ENCODE data around the gene RAMACL. TPM values are rescaled to one million over a fixed set of nuclear protein-coding genes. Genes with fewer than 3 reads are reported as not detected.
A peak's percentile ranks its signal among the peaks of the same experiment; 100 is the strongest.
"Not testable (repeated sequence)": the region's sequence is repeated elsewhere in the genome, so short reads cannot be mapped to it uniquely, and the experiment has no call there.

RAMACL gene
- not detected for polyA plus RNA-seq (2013, experiment 1 of 4)
- polyA plus RNA-seq (2013, experiment 2 of 4) = not detected
- 0.16 TPM for polyA plus RNA-seq (2013, experiment 3 of 4)
- 0.41 TPM for polyA plus RNA-seq (2013, experiment 4 of 4)

DNA sequence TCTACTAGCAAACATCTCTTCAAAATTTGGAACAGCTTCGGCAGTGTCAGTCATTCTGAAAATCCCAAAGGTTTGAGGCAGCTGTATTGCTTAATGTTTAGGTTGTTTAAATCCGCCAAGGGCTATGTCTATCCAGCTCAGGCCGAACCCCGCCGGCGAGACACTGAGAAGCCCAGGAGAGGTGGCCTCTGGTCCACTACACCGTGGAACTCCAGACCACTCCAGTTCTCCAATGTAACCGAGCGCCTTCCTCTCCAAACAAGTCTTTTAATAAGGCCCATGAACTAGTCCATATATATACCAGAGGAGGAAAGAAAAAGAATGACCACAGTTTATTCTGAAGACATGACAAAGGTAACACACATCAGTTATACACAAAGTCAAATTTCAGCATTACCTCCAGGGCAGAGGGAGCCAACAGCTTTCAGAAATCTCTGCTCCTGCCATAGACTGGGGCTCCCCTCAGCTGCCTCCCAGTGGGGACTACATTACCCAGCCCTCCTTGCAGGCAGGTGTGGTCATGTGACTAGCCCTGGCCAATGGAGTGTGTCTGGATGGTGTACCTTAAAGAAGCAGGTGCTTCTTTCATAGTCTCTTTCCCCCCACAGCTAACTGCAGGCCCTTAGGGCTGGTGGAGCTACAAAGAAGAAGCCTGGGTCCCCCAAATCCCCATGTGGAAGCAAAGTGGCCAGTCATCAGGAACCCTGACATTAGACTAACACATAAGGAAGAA, at the start of gene RAMACL:
Gene RAMACL, minus strand, starts transcription at position 255 of the 733 bp plus-strand sequence. Its CDS starts 201 bp downstream, at position 54.
- Histone ChIP-seq H3K4me3 (ENCODE audit: insufficient read depth, low read depth, low read length) (no peak within 1 kb of the TSS), H3K36me3 (ENCODE audit: control insufficient read depth, insufficient read depth, low read length) (no peaks in the 10 kb centered on the region), H3K27me3 (ENCODE audit: control insufficient read depth, insufficient read depth, low read length, poor library complexity, severe bottlenecking) (no peaks in the 10 kb centered on the region), H3K4me1 (ENCODE audit: control insufficient read depth, insufficient read depth, low read length) (peaks cover 20% of the 10 kb centered on the region), H3K9me3 (ENCODE audit: control insufficient read depth, low read length) (no peaks in the 10 kb centered on the region), H3K27ac (ENCODE audit: insufficient read depth, low read depth, low read length, poor library complexity, severe bottlenecking) (no peak within 1 kb of the TSS)
- 93 to 97% methylated on average over 9 of the region's 9 CpGs for WGBS, 2 experiments

DNA sequence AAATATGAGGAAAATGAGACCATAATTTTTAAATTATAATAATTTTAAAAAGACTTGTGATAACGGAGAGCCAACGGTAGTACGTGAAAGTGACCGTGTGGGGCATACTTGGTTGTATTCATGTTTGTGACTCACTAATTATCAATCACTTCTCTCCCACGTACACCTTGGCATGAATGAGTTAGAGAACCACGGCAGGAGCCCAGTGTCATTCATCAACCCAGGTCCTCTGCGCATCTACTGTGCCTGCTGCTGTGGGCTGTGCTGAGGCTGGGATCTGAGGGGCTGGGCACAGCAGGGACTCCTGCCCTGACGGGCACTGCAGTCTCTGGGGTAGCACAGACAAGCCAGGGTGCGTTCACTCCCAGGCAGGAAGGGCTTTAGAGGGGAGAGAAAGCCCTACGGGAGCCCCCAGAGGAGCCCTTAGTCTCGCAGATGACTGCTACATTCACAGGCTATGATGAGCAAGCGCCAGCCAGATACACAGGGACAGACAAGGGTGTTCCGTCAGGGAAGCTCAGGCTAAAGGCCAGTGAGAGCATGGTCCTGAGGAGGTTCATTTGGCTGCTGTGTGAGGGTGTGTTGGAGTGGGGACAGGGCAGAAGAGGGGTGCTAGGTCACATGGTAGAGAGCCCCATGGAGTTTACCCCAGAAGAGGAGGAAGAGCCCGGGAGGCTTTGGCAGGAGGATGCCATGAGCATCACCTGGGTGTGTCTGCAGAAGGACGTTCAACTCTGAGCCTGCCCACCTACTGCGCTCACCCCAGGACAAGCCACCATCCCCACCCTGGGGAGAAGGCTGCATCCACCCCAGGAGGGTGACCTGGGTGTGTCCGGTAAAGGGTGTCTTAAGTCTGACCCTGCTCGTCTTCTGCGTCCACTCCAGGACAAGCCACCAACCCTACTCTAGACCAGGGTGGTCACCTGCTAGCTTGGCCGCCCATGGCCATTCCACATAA, 48.8 kb upstream of the RAMACL start:
- no peak overlapping the region for H3K4me3 ChIP-seq (ENCODE audit: insufficient read depth, low read depth, low read length)
- 85 to 86% methylated on average over 16 to 20 of the region's 20 CpGs for WGBS, 2 experiments
- H3K4me1 ChIP-seq (ENCODE audit: control insufficient read depth, insufficient read depth, low read length) = no peaks in the 10 kb centered on the region
- H3K9me3 ChIP-seq (ENCODE audit: control insufficient read depth, low read length) = no peaks in the 10 kb centered on the region
- H3K27me3 ChIP-seq (ENCODE audit: control insufficient read depth, insufficient read depth, low read length, poor library complexity, severe bottlenecking) = peaks cover 9% of the 10 kb centered on the region
- no peaks in the 10 kb centered on the region for H3K36me3 ChIP-seq (ENCODE audit: control insufficient read depth, insufficient read depth, low read length)
- no peak overlapping the region for H3K27ac ChIP-seq (ENCODE audit: insufficient read depth, low read depth, low read length, poor library complexity, severe bottlenecking)

DNA sequence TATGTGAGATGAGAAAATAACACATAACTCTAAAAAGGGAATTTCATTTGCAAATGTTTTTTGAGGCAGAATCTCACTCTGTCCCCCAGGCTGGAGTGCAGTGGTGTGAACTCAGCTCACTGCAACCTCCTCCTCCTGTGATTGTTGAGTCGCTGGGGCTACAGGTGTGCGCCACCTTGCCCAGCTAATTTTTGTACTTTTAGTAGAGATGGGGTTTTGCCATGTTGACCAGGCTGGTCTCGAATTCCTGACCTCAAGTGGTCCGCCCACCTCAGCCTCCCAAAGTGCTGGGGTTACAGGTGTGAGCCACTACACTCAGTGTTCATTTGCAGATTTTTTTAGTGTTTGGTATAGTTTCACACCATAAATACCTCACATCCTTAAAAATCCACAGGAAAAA, 48.1 kb upstream of the RAMACL start:
- not testable (repeated sequence) for H3K36me3 ChIP-seq (ENCODE audit: control insufficient read depth, insufficient read depth, low read length); H3K4me3 ChIP-seq (ENCODE audit: insufficient read depth, low read depth, low read length); H3K9me3 ChIP-seq (ENCODE audit: control insufficient read depth, low read length); H3K27ac ChIP-seq (ENCODE audit: insufficient read depth, low read depth, low read length, poor library complexity, severe bottlenecking); H3K4me1 ChIP-seq (ENCODE audit: control insufficient read depth, insufficient read depth, low read length)
- H3K27me3 ChIP-seq (ENCODE audit: control insufficient read depth, insufficient read depth, low read length, poor library complexity, severe bottlenecking) = peaks cover 16% of the 10 kb centered on the region
- 89 to 95% methylated on average over 4 of the region's 4 CpGs for whole genome bisulfite sequencing, 2 experiments

DNA sequence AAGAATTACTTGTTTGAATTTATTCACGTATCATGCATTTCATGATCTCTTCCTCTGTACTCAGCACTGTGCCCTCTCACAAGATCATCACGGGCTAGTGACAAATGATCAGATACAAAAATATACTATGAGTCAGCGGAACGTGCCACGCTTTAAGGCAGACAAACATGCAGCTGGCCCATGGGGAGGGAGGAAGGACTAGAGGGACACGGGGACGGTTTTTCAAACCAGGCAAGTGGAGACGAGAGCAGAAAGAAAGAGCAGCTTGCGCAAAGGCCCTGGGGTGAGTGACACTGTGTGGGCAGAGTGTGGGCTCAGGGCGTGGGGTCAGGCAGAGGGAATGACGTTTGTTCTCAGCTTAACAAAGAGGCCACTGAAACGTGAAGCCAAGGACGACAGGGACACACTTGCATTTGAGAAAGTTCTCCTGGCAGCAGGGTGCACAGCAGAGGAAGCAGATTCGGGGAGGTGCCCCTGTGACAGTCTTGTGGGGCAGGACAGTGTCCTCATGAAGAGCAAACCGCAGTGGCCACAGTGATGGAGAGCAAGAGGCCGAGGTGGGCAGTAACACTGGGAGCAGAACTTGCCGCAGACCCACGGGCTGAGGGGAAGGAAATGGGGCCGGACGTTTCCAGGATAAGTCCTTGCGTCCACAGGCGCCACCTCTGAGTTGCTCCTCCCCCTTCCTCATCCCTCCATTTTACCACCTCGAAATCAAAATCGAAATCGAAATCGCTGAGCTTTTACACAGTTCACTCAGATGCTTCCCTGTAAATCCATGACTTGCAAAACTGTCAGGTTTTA, 47.5 kb upstream of the RAMACL start:
- no peak overlapping the region for H3K27ac ChIP-seq (ENCODE audit: insufficient read depth, low read depth, low read length, poor library complexity, severe bottlenecking)
- 89 to 90% methylated on average over 26 of the region's 26 CpGs for WGBS, 2 experiments
- H3K9me3 ChIP-seq (ENCODE audit: control insufficient read depth, low read length) = no peaks in the 10 kb centered on the region
- H3K27me3 ChIP-seq (ENCODE audit: control insufficient read depth, insufficient read depth, low read length, poor library complexity, severe bottlenecking) = peaks cover 23% of the 10 kb centered on the region
- H3K36me3 ChIP-seq (ENCODE audit: control insufficient read depth, insufficient read depth, low read length) = no peaks in the 10 kb centered on the region
- no peak overlapping the region for H3K4me3 ChIP-seq (ENCODE audit: insufficient read depth, low read depth, low read length)
- H3K4me1 ChIP-seq (ENCODE audit: control insufficient read depth, insufficient read depth, low read length) = no peaks in the 10 kb centered on the region

DNA sequence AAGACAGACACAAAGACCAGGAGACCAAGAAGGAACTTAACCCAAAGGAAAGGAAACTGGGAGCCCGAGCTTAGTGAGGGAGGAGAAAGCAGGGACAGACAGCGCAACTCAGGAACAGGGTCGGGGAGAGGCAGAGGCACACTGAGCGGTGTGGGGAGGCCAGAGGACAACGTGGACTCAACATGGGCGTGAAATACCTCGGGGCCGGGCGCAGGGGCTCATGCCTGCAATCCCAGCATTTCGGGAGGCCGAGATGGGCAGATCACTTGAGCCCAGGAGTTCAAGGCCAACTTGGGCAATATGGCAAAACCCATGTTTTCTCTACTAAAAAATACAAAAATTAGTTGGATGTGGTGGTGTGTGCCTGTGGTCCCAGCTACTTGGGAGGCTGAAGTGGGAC, 46.3 kb upstream of the RAMACL start:
- Histone ChIP-seq H3K4me3 (ENCODE audit: insufficient read depth, low read depth, low read length) (no peak overlapping the region), H3K36me3 (ENCODE audit: control insufficient read depth, insufficient read depth, low read length) (no peaks in the 10 kb centered on the region), H3K27ac (ENCODE audit: insufficient read depth, low read depth, low read length, poor library complexity, severe bottlenecking) (no peak overlapping the region), H3K4me1 (ENCODE audit: control insufficient read depth, insufficient read depth, low read length) (peaks cover 8% of the 10 kb centered on the region), H3K27me3 (ENCODE audit: control insufficient read depth, insufficient read depth, low read length, poor library complexity, severe bottlenecking) (peaks cover 32% of the 10 kb centered on the region), H3K9me3 (ENCODE audit: control insufficient read depth, low read length) (no peaks in the 10 kb centered on the region)
- WGBS, 2 experiments = 94 to 95% methylated on average over 11 of the region's 11 CpGs

DNA sequence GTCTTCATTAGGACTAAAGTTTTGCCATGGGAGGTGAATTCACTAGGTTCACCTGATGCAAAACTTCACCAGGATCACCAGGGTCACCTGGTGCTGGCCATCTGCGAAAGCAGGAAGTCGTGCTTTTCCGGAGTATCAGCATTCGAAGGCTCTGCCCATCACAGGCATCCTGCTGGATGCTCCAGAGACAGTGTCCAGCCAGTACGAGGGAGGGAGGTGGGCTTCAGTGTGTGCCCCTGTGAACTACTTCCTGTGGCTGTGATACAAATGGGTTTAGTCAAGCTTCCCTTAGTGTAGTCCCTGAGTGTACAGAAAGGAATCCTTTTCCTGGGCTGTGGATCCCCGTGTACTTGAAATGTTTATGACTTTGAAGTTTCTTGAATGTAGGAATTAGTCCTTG, 44.0 kb upstream of the RAMACL start:
- no peak overlapping the region for H3K4me3 ChIP-seq (ENCODE audit: insufficient read depth, low read depth, low read length)
- H3K4me1 ChIP-seq (ENCODE audit: control insufficient read depth, insufficient read depth, low read length) = peaks cover 14% of the 10 kb centered on the region
- no peak overlapping the region for H3K27ac ChIP-seq (ENCODE audit: insufficient read depth, low read depth, low read length, poor library complexity, severe bottlenecking)
- H3K36me3 ChIP-seq (ENCODE audit: control insufficient read depth, insufficient read depth, low read length) = no peaks in the 10 kb centered on the region
- H3K27me3 ChIP-seq (ENCODE audit: control insufficient read depth, insufficient read depth, low read length, poor library complexity, severe bottlenecking) = peaks cover 46% of the 10 kb centered on the region
- H3K9me3 ChIP-seq (ENCODE audit: control insufficient read depth, low read length) = no peaks in the 10 kb centered on the region
- WGBS, 2 experiments = 89 to 92% methylated on average over 6 of the region's 6 CpGs

DNA sequence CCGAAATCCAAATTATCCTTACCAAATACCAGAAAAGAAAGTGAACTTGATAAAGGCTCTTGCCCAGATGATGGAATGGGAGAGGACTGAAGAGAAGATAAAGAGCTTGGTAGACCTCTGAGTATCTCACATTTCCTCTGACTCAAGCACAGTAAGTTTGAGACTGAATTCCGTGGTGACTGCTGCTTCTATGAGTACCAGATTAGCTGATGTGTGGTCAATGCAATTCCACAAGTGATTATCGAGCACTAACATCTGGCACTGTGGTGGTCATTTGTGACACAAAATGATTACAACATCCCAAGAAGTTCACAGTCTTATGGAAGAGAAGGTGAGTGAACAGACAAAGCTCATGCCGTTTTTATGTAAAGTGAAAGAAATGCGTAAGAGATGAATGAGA, 43.1 kb upstream of the RAMACL start:
- Histone ChIP-seq H3K27me3 (ENCODE audit: control insufficient read depth, insufficient read depth, low read length, poor library complexity, severe bottlenecking) (peaks cover 49% of the 10 kb centered on the region), H3K9me3 (ENCODE audit: control insufficient read depth, low read length) (no peaks in the 10 kb centered on the region), H3K4me3 (ENCODE audit: insufficient read depth, low read depth, low read length) (no peak overlapping the region), H3K27ac (ENCODE audit: insufficient read depth, low read depth, low read length, poor library complexity, severe bottlenecking) (no peak overlapping the region), H3K36me3 (ENCODE audit: control insufficient read depth, insufficient read depth, low read length) (no peaks in the 10 kb centered on the region), H3K4me1 (ENCODE audit: control insufficient read depth, insufficient read depth, low read length) (peaks cover 14% of the 10 kb centered on the region)
- 86 to 90% methylated on average over 4 of the region's 5 CpGs for WGBS, 2 experiments

DNA sequence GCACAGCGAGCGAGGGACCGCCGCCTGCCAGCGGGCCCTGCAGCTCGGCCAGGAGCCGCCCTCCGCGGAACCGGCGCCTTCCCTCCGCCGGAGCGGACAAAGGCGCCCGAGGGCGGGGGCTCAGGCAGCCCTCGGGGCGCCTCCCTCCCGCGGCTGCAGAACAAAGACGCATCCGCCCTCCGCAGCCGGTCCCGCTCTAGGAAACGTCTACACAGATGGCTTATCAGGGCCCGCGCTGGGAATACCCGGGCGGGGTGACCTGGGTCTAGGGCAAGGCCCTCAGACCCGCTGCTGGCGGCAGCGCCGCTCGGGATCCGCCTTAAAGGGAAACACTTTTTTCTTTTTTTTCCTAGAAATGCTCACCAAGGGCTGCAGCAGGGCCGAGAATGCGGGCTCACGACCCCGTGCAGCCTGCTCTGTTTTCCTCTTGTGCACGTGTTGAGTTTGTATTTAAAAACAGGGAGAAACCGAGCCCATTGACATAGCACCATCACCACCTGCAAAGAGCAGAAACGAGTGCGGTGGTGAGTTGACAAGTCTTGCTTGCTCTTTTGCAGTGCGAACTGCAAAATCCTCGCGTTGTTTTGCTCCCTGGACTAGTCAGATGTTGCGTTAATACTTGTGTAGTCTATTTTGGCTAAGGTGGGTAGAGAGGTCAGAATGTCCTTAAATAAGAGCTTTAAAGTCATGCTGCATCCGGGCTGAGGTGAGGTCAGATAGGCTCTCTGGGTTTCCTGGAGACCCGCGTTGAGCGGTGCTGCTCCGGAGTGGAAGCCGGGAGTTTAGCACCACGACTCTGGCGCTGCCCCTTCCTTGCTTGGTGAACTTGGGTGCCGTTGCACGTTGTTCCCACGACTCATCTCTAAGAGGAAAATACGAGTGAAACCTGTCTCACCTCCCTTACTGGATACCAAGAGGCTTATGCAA, 41.7 kb upstream of the RAMACL start:
- H3K4me1 ChIP-seq (ENCODE audit: control insufficient read depth, insufficient read depth, low read length) = peaks cover 14% of the 10 kb centered on the region
- H3K27me3 ChIP-seq (ENCODE audit: control insufficient read depth, insufficient read depth, low read length, poor library complexity, severe bottlenecking) = peaks cover 49% of the 10 kb centered on the region
- H3K27ac ChIP-seq (ENCODE audit: insufficient read depth, low read depth, low read length, poor library complexity, severe bottlenecking) = peak overlapping the region; percentile 79
- H3K36me3 ChIP-seq (ENCODE audit: control insufficient read depth, insufficient read depth, low read length) = no peaks in the 10 kb centered on the region
- H3K4me3 ChIP-seq (ENCODE audit: insufficient read depth, low read depth, low read length) = peak overlapping the region; percentile 51
- no peaks in the 10 kb centered on the region for H3K9me3 ChIP-seq (ENCODE audit: control insufficient read depth, low read length)
- WGBS, 2 experiments = 2% methylated on average over 60 to 61 of the region's 61 CpGs

All from ectodermal cell (in vitro differentiated cells).